Measurements from ENCODE around the gene CNGA3.

DNA sequence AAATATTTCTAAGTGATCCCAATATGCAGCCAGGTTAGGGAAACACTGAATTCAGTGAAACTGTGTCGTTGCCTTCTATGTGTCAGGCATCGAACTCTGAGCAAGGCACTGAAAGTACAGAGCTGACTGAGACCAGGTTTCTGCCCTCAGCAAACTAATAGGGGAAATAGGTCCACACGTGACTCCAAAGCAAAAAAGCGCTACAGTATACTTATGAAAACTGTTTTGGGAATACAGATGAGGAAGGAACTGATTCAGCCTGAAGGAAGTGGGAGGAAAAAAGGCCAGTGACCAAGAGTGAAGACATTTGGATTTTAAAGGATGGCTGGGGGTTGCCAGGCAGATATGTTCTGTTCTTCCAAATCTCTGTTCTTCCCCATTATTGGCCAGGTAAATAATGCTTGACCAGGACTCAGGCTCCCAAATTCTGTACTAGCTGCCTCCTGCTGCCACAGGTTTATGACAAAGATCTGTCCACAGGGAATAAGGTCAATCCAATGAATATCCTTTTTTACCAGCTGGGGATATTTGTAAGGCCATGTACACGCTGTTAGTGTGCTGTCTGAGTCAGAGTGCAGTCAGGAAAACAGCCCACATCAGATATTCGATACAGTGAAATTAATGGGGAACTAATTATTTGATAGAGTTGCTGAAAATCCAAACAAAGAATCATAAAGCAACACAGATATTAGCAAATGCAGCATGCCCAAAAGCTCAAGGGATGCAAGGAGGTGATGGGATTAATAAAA, 73.9 kb downstream of the CNGA3 start:
- TF ChIP-seq, protein P1, sequence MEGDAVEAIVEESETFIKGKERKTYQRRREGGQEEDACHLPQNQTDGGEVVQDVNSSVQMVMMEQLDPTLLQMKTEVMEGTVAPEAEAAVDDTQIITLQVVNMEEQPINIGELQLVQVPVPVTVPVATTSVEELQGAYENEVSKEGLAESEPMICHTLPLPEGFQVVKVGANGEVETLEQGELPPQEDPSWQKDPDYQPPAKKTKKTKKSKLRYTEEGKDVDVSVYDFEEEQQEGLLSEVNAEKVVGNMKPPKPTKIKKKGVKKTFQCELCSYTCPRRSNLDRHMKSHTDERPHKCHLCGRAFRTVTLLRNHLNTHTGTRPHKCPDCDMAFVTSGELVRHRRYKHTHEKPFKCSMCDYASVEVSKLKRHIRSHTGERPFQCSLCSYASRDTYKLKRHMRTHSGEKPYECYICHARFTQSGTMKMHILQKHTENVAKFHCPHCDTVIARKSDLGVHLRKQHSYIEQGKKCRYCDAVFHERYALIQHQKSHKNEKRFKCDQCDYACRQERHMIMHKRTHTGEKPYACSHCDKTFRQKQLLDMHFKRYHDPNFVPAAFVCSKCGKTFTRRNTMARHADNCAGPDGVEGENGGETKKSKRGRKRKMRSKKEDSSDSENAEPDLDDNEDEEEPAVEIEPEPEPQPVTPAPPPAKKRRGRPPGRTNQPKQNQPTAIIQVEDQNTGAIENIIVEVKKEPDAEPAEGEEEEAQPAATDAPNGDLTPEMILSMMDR (IDR thresholded peaks at IDR 0.05), result no peak
- TF ChIP-seq POLR2A (IDR thresholded peaks at IDR 0.05), result no peak
